GM19099 (cell line): ENCODE measurements around the gene PHF10.

Experiments
- POLR2A ChIP-seq: IDR thresholded peaks from 3 replicates; pipeline ENCODE4 v1.6.1; 2011; ENCODE audit warnings: low read depth; ENCODE audit not compliant: insufficient read length; ENCODE audit errors: extremely low read depth

Gene PHF10

DNA sequence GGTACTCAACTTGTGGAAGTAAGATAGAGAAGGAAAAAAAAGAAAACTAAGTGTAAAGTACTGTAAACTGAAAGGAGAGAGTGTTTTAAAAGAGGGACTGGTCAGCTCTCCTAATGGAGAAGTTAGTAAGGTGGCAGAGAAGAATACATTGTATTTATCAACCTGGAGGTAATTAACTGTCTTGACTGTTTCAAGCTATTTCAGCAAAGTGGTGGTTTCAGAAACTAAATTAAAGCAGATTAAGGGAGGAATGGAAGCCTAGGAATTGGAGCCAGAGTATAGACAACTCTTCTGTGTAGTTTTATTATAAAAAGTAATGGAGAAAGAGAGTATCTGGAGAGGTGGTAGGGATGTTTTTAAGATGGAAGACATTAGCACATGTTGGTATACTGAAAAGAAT, 2.7 kb upstream of the PHF10 start:
- TF ChIP-seq POLR2A, result no peak

DNA sequence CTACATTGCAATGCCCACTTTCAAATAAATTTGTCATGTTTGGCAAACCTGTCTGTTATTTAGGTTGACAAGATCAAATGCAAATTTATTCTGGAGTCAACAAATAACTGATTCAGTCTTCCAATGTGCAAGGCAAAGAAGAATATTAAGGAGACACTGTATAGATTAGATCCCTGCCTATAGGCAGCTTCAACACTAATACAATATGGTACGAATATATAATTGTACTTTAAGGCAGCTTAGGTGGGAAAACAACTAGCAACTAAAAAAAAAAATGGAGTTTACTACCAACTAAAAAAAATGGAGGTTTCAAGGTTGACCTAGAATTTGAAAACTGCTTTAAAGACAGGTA, 1.7 kb upstream of the PHF10 start:
- no peak for TF ChIP-seq POLR2A

DNA sequence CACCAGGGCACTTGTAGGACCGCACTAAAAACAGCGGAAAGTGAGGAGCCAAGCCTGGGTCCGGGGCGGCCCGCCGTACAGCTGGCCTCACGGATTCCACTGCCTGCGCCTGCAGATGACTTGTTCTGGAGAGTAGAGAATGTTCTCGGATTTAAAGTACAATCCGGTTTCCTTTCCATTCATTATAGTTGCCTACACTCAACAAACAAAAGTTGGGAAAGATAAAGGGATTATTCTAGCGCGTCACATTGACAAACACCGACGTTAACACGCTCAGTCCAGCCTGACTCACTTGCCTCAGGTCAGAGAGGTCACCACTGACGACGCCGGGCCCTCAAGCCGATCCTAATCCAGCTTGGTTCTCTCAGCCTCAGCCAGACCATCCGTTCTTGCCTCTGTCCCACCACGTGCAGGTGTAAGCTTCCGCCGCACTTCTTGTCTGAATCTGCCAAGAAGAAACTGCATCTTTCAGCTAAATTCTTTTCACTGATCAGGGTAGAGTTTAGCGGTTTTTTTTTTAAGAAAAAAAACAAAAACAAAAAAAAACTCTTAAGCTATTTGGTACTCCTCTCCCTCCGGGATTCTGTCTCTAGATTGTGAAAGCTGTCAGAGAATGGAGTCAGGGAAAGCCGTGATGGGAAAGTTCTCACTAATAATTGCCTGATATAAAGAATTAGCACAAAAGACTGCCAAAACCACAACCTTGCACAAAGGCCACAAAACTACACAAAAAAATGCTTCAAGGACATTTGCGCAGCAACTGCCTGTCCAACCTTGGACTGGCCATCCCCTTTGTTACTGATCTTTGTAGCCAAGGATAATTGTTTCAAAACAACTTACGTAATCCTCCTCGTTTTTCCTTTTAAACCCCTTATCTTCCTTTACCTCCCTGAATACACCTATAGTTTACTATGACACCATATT, 1.1 kb upstream of the PHF10 start:
- no peak for TF ChIP-seq POLR2A

DNA sequence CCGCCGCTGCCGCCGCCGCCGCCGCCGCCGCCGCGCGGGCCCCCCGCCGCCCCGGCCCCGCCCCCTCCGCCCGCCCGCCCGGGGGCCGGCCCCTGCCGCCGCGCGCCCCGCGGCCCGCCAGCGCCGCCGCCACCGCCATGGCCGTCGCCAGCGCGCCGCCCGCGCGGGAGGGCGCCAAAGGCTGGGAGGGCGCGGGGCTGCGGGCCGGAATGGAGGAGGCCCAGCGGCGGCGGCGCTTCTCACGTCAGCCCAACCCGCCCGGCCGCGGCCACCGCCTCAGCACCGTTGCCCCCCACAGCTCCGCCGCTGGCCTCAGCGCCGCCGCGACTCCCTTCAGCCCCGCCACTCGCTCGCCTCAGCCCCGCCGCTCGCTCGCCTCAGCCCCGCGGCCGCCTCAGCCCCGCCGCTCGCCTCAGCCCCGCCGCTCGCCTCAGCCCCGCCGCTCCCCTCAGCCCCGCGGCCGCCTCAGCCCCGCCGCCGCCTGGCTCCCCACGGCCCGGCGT, 258 bp downstream of the PHF10 start:
- peak; percentile 46 for TF ChIP-seq POLR2A

DNA sequence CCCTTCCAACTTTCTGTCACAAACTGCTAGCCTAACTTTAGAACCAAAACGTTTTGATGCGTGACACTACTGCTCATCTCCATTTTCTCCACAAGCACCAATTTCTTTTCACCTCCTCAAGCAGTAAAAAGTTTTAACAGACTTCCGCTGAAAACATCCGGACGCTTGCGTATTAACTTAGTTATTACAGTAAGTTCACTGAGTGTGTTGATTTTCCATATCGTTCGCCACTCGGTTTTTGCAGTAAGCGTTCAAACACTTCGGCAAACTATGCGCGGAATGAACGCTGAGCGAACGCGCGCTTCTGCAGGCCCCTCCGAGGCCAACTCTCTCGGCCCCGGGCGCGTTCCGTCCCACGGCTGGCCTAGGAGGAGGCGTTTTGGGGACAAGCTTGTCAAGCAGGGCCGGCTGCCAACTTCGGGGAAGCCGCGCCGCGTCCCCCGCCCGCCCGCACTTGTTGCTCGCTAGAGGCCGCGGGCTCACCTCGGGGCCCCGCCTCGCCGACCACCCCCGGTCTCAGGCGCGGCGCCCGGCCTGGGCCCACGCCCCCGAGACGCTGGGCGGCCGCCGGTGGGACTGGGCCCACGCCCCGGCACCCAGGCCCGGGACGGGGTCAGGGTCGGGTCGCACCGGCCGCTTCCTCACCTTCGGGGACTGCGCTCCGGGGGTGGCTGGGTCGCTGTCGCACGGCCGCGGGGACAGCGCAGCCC, 945 bp downstream of the PHF10 start:
- peak; percentile 4 for TF ChIP-seq POLR2A

DNA sequence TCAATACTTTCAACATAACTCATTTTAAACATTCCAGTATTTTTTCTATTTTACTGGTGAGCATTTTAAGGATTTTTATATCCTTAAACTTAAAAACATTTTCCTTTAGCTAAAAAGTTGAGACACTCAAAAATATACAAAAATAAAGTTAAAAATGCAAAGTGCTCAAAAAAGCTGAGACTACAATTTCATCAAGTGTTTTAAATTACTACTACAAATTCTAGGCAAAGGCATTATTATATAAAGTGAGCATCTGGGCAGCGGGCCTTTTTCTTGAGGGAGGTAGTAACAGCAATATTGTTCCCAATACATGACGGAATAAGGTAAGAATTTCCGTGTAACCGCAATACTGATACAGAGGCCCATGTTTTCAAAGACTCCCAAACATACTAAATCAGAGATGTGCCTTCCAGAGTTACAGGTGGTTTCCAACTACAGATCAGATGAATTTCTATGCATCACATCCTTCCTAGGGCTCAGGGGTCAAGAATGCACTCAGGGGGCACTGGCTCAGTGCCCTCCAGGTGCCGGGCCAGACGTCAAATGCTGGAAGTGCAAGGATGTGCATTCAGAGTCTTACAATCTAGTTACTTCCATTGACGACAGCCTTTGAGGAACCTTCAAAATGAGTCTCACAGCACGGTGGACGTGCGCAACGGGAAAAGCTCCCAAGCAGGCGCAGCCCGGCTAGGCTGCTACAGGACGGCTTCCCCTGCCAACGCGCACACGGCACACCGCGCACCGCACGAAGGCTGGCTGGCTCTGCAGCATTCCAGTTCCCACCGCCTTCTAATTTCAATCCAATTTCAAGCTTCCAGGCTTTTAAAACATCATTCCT, 1.7 kb downstream of the PHF10 start:
- no peak for TF ChIP-seq POLR2A

DNA sequence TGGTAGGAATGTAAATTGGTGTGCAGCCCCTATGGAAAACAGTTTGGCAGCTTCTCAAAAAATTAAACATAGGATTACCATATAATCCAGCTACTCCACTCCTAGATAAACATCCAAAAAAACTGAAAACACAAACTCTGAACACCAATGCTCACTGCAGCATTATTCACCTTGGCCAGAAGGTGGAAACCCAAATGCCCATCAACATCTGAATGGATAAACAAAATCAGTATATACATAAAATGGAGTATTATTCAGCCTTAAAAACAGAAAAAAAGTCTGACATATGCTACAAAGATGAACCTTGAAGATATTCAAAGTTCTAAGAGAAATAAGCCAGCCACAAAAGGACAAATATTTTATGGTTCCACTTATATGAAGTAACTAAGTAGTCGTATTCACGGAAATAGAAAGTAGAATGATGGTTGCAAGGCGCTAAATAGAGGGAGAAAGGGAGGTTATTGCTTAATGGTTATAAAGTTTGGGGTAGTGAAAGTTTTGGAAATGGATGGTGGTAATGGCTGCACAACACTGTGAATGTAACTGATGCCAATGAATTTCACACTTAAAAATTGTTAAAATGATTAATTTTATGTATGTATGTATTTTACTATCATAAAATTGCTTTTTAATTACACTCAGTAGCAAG, 4.0 kb downstream of the PHF10 start:
- no peak for TF ChIP-seq POLR2A

DNA sequence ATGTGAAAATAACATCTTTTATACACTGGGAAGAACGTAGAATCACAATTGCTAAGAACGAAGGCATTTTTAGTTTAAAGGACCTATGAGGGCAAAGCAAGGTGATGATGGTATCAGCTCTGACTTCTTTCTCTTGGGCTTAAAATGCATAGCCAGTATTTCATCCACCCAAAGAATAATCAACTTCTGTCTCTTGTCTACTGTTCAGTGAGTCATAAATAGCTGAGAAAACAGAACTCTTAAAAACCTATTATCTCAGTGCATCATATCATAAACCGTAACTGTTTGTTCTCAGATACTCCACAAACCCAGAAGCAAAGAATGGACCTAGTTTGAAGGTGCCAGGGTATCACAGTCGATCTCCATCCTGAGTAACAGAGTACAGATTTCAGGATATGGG, 5.2 kb downstream of the PHF10 start:
- TF ChIP-seq POLR2A, result no peak

DNA sequence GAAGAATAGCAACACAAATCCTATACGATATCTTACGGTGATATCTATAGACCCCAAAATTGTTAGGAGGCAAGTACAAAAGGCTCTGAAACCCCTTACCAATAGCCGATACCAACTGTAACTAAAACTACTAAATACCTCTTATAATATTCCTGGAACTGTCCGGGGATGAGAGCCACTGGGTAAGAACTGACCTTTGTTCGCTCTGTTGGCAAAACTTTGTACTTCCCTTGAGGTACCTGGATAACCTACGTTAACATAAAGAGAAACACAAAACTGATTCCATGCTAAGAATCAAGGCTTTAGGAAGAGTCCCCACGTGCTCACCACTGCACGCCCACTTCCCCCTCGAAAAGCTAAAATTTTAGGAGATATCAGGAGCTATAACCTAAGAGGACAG, 9.7 kb downstream of the PHF10 start:
- TF ChIP-seq POLR2A, result no peak

DNA sequence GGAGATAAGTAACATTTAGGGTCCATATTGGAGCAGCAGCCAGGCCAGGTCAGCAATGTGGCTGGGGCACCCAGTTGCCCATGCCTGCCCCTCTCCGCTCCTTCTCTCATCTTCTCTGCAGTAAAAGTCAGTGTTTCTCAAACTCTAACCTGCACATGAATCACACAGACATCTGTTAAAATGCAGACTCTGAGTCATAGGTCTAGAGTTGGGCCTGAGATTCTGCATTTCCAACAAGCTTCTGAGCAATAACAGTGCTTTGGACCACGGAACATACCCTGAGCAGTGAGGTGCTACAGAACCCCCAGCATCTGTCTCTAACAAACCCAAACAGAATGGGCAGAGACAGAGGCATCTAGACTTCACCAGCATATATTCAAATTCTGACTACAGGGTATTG, 10.1 kb downstream of the PHF10 start:
- TF ChIP-seq POLR2A, result no peak

DNA sequence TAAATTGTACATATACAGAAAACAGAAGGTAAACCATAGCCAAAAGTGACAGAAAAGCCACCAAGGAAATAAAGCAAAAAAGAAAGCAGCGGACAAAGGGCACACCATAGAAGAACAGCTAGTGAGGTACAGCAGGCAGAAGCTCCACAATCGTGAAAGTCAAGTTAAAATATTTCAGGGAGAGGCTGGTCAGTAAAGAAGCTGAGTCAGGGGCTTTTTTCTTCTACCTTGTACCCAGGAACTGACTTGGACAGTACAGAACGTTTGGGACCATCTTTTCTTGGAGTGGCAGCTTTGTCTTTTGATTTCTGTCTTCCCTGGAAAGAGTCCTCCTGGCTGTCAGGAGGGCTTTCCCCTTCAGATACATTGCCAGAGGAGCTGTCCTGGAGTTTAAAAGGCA, 14.3 kb downstream of the PHF10 start:
- no peak for TF ChIP-seq POLR2A

DNA sequence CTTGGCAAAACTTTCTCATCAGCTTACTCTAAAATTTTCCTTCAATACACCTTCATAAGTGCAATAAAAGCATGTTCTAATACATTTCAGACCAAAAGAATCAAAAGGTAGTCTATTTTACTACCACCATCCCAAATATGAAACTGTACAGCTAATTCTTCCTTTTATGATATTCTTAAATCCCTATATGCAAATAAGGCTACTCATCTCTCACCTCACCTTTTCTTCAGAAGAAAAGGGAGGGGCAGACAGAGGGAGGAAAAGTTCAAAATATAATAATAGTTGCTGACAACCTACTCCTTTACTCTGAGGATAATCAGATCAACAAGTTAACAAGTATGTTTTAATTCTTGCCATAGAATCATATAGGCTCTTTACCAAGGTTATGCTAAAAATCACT, 15.0 kb downstream of the PHF10 start:
- TF ChIP-seq POLR2A, result no peak

DNA sequence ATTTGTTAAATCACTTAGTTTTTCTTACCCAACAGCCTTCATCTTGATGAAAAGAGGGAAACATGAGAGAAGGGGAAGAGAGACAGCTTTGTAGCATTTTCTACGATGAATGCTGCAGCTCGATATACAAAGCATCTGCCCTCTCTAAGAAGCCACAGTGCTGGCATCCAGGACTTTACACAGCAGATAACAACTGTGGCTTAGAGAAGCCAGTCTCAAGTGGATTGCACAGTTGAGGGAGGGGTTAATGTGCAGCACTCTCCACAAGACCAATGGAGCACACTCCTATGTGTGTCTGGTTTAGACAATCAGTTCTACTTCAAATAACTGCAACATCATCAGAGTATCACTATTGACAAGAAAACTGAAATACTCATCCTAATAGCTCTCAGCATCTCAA, 16.5 kb downstream of the PHF10 start:
- no peak for TF ChIP-seq POLR2A

DNA sequence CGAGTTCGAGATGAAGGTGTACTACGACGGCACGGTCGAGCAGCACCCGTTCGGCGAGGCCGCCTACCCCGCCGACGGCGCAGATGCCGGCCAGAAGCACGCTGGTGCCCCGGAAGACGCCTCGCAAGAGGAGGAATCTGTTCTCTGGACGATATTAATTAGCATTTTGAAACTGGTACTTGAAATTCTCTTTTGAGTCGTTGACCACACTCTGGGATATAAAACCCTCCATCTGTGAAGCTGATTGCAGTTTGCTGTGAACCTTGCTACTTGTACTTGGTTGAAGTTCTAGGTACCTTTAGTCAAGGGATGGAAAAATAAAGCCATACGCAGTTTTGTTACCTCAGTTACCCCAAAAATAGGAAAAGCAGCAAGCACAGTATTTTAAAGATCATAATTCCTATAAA, 21.5 kb downstream of the PHF10 start:
- no peak for TF ChIP-seq POLR2A

DNA sequence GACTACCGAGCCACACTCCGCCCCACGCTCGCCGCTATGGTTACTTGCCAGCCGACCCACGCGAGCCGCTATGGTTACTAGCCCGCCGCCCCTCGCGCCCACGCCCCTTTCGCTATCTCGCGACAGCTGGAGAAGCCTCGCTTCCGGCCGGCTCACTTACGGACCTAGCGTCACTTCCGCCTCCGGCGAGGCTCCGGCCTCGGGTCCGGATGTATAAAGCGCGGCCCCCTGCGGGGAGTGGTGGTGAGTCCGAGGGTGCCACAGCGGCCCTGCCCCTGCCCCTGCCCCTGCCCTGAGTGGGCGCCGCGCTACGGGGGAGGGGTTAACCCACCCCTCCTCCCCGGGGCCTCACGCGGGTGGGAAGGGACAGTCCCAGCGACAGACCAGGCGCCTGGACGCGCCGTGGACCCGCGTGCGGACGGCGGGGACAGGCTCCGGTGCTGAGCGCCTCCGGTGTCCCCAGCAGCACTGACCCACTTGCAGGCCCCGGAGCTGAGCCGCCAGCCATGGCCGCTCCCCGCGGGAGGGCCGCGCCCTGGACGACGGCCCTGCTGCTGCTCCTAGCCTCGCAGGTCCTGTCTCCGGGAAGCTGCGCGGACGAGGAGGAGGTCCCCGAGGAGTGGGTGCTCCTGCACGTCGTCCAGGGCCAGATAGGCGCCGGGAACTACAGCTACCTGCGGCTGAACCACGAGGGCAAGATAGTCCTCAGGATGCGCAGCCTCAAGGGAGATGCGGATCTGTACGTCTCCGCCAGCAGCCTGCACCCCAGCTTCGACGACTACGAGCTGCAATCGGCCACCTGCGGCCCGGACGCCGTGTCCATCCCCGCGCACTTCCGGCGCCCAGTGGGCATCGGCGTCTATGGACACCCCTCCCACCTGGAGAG, 22.1 kb downstream of the PHF10 start, which contains the start of the genes C6orf120 and WDR27:
TSS of gene C6orf120 (plus strand) at position 173 of the 886 bp plus-strand sequence. CDS start at position 507, 334 bp downstream.
TSS of gene WDR27 (minus strand) at position 76 of the 886 bp plus-strand sequence. CDS start 13,024 bp downstream, outside the sequence.
- peak; percentile 92 for TF ChIP-seq POLR2A
